ENCODE data around the gene KIF6. TPM values are rescaled to one million over a fixed set of nuclear protein-coding genes. Genes with fewer than 3 reads are reported as not detected.

Gene KIF6
- polyA plus RNA-seq, 2 of the 4 experiments (the other 2 are of a cell fraction), result 0.05 to 0.39 TPM

- no peak for FAIRE-seq
- CTCF ChIA-PET, result no interaction called here
- POLR2A ChIA-PET, result no interaction called here
Observed at GRCh38 chr6:39731565-39731964, 6.4 kb upstream of the KIF6 start.

GRCh38 chr6:39729945-39730344, 4.7 kb upstream of the KIF6 start:
- H3K9me3 ChIP-seq, result no peaks in the 10 kb centered on the region
- ChIA-PET CTCF (no interaction called here), POLR2A (no interaction called here)
- H3K4me2 ChIP-seq, result no peak overlapping the region
- FAIRE-seq (no peak), DNase-seq (ENCODE audit: low read depth in 1 of 2, low spot score in 1 of 2) (no peak), ATAC-seq (no peak)
- TF ChIP-seq HDAC2 (IDR thresholded peaks at IDR 0.05) (no peak), JUNB (IDR thresholded peaks at IDR 0.05) (no peak), GATA3 (IDR thresholded peaks at IDR 0.05; ENCODE audit: borderline replicate concordance) (no peak), RARB (CRISPR knock-in tag; IDR thresholded peaks at IDR 0.05) (no peak), EHMT2 (IDR thresholded peaks at IDR 0.05; ENCODE audit: low read depth) (no peak), RFX5 (IDR thresholded peaks at IDR 0.05) (no peak), BCL3 (IDR thresholded peaks at IDR 0.05) (no peak), RAD21 (conservative IDR thresholded peaks at IDR 0.05 in 1 of 2, IDR thresholded peaks at IDR 0.05 in 1 of 2) (no peak), CBX2 (IDR thresholded peaks at IDR 0.05; ENCODE audit: borderline replicate concordance, low read depth) (no peak), MAFK (IDR thresholded peaks at IDR 0.05; ENCODE audit: partially characterized antibody) (no peak), BHLHE40 (IDR thresholded peaks at IDR 0.05; ENCODE audit: low read depth, low read length) (no peak), HEYL (CRISPR knock-in tag; IDR thresholded peaks at IDR 0.05) (no peak), POLR2AphosphoS2 (conservative IDR thresholded peaks at IDR 0.05; ENCODE audit: low read length) (no peak), CEBPB (IDR thresholded peaks at IDR 0.05) (no peak), TP53 (CRISPR knock-in tag; IDR thresholded peaks at IDR 0.05) (no peak)
- H3K27ac ChIP-seq, result no peak overlapping the region
- no peaks in the 10 kb centered on the region for H3K4me1 ChIP-seq
- H3K4me3 ChIP-seq, result no peak overlapping the region

More at GRCh38 chr6:39731565-39731964, 6.4 kb upstream of the KIF6 start:
- ATAC-seq, result no peak
- 35% methylated on average over 6 of the region's 6 CpGs for WGBS (ENCODE audit: missing lambda C conversion rate)
- no peak for DNase-seq (ENCODE audit: low read depth in 1 of 2, low spot score in 1 of 2)
- Histone ChIP-seq H3K4me2 (no peak overlapping the region), H3K4me1 (no peaks in the 10 kb centered on the region), H3K4me3 (no peak overlapping the region), H3K9me3 (no peaks in the 10 kb centered on the region), H3K27ac (no peak overlapping the region)
- no peak for TF ChIP-seq RNF2 (IDR thresholded peaks at IDR 0.05; ENCODE audit: borderline replicate concordance, low read depth)
- TF ChIP-seq JUNB (IDR thresholded peaks at IDR 0.05), result no peak
- no peak for TF ChIP-seq CBX2 (IDR thresholded peaks at IDR 0.05; ENCODE audit: borderline replicate concordance, low read depth)
- no peak for TF ChIP-seq SMC3 (IDR thresholded peaks at IDR 0.05)
- TF ChIP-seq POLR2A (IDR thresholded peaks at IDR 0.05; ENCODE audit: low read length), result no peak
- TF ChIP-seq NR3C1 (IDR thresholded peaks at IDR 0.05), result no peak
- TF ChIP-seq ZSCAN20 (CRISPR knock-in tag; IDR thresholded peaks at IDR 0.05), result no peak
- no peak for TF ChIP-seq EHMT2 (IDR thresholded peaks at IDR 0.05; ENCODE audit: low read depth)
- TF ChIP-seq RCOR1 (IDR thresholded peaks at IDR 0.05; ENCODE audit: low read depth, low read length), result no peak
- no peak for TF ChIP-seq E2F6 (IDR thresholded peaks at IDR 0.05; ENCODE audit: borderline replicate concordance, low read depth)
- TF ChIP-seq FOXS1 (CRISPR knock-in tag; IDR thresholded peaks at IDR 0.05), result no peak
- no peak for TF ChIP-seq EP300 (IDR thresholded peaks at IDR 0.05)
- TF ChIP-seq CTCF (IDR thresholded peaks at IDR 0.05), result no peak
- TF ChIP-seq SREBF2 (IDR thresholded peaks at IDR 0.05), result no peak
- TF ChIP-seq HDAC2 (IDR thresholded peaks at IDR 0.05), result no peak
- TF ChIP-seq MAZ (IDR thresholded peaks at IDR 0.05; ENCODE audit: borderline replicate concordance, low read depth, low read length), result no peak

All from A549 (cell line).